ENCODE results near the gene FASN. TPM values are rescaled to one million over a fixed set of nuclear protein-coding genes. Genes with fewer than 3 reads are reported as not detected.

Gene FASN
- total and polyA plus RNA-seq, 2 of the 13 experiments (the other 11 are each of a cell fraction or from before 2014, with no cell fraction given) = 51.7 to 101 TPM

DNA sequence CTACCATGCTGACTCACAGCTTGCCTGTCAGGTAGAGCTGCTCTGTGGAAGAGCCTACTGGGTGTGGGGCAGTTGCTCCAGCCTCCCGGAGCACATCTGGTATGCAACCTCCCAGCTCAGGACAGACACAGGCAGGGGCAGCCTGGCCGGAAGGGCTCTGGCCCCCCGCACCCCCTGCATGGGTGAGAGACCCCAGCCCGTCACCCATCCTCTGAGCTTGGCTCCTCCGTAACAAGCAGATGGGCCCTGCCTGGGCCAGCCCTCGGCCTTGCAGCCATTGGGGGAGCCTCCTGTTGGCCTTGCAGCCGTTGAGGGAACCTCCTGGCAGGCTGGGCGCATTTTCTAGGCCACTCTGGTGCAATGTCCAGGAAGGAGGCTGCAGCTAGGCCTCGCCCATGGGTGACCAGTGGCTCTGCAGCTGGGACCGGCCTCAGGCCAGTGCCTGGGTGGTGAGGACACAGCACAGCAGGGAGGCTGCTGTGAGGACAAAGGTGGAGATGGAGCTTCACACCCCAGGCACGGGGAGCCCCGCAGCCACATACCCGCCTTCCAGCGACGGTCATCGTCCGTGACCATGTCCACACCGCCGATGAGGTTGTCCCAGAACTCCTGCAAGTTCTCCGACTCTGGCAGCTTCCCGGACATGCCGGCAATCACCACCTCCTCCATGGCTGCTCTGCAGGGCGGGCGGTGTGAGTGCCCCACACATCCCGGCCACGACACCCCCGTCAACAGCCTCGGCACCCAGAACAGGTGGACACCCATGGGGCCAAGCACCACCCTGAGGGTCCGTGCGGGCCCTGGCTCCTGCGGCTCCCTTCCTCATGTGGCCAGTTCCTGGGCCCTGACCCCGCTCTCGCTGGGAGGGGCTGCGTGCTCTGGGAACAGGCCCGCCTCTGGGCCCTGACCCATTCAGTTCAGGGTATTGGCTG is 2.0 kb downstream of the FASN start (continued):
- TF ChIP-seq, protein P1, sequence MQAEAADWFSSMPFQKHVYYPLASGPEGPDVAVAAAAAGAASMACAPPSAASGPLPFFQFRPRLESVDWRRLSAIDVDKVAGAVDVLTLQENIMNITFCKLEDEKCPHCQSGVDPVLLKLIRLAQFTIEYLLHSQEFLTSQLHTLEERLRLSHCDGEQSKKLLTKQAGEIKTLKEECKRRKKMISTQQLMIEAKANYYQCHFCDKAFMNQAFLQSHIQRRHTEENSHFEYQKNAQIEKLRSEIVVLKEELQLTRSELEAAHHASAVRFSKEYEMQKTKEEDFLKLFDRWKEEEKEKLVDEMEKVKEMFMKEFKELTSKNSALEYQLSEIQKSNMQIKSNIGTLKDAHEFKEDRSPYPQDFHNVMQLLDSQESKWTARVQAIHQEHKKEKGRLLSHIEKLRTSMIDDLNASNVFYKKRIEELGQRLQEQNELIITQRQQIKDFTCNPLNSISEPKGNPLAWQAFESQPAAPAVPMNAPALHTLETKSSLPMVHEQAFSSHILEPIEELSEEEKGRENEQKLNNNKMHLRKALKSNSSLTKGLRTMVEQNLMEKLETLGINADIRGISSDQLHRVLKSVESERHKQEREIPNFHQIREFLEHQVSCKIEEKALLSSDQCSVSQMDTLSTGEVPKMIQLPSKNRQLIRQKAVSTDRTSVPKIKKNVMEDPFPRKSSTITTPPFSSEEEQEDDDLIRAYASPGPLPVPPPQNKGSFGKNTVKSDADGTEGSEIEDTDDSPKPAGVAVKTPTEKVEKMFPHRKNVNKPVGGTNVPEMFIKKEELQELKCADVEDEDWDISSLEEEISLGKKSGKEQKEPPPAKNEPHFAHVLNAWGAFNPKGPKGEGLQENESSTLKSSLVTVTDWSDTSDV (CRISPR knock-in tag; IDR thresholded peaks at IDR 0.05) = no peak
- no peak for TF ChIP-seq ZNF383 (CRISPR knock-in tag; IDR thresholded peaks at IDR 0.05; ENCODE audit: borderline replicate concordance)
- TF ChIP-seq, protein P2, sequence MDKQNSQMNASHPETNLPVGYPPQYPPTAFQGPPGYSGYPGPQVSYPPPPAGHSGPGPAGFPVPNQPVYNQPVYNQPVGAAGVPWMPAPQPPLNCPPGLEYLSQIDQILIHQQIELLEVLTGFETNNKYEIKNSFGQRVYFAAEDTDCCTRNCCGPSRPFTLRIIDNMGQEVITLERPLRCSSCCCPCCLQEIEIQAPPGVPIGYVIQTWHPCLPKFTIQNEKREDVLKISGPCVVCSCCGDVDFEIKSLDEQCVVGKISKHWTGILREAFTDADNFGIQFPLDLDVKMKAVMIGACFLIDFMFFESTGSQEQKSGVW (CRISPR knock-in tag; IDR thresholded peaks at IDR 0.05; ENCODE audit: borderline replicate concordance) = no peak
- TF ChIP-seq ZNF569 (CRISPR knock-in tag; IDR thresholded peaks at IDR 0.05; ENCODE audit: borderline replicate concordance) = no peak
- TF ChIP-seq MBNL3 (CRISPR knock-in tag; conservative IDR thresholded peaks at IDR 0.05) = no peak
- peak; percentile 54; the same call in 1 of the 2 replicates for TF ChIP-seq CAMTA2 (CRISPR knock-in tag; IDR thresholded peaks at IDR 0.05; ENCODE audit: borderline replicate concordance)
- TF ChIP-seq RELA (CRISPR knock-in tag; IDR thresholded peaks at IDR 0.05) = no peak
- TF ChIP-seq ZNF460 (CRISPR knock-in tag; IDR thresholded peaks at IDR 0.05; ENCODE audit: borderline replicate concordance) = no peak
- TF ChIP-seq SIN3B (IDR thresholded peaks at IDR 0.05; ENCODE audit: low read length) = no peak
- TF ChIP-seq ATF4 (CRISPR knock-in tag; IDR thresholded peaks at IDR 0.05) = no peak
- TF ChIP-seq ZNF263 (CRISPR knock-in tag; IDR thresholded peaks at IDR 0.05) = 0 out of 2 replicates have a peak, but pooled peaks have one; percentile 34
- TF ChIP-seq ZNF430 (CRISPR knock-in tag; IDR thresholded peaks at IDR 0.05) = no peak
- no peak for TF ChIP-seq CBX2 (IDR thresholded peaks at IDR 0.05; ENCODE audit: low read depth, low read length)
- no peak for TF ChIP-seq CBX2 (CRISPR knock-in tag; IDR thresholded peaks at IDR 0.05; ENCODE audit: low read depth)
- TF ChIP-seq ZFAT (CRISPR knock-in tag; conservative IDR thresholded peaks at IDR 0.05) = no peak
- TF ChIP-seq BHLHE40 (IDR thresholded peaks at IDR 0.05; ENCODE audit: low read length) = no peak
- TF ChIP-seq WIZ (CRISPR knock-in tag; IDR thresholded peaks at IDR 0.05) = no peak
- TF ChIP-seq, protein P3, sequence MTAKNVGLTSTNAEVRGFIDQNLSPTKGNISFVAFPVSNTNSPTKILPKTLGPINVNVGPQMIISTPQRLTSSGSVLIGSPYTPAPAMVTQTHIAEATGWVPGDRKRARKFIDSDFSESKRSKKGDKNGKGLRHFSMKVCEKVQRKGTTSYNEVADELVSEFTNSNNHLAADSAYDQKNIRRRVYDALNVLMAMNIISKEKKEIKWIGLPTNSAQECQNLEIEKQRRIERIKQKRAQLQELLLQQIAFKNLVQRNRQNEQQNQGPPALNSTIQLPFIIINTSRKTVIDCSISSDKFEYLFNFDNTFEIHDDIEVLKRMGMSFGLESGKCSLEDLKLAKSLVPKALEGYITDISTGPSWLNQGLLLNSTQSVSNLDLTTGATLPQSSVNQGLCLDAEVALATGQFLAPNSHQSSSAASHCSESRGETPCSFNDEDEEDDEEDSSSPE (CRISPR knock-in tag; IDR thresholded peaks at IDR 0.05) = no peak
- no peak for TF ChIP-seq KDM3A (CRISPR knock-in tag; IDR thresholded peaks at IDR 0.05; ENCODE audit: low read depth)
- TF ChIP-seq ZMYM3 (CRISPR knock-in tag; IDR thresholded peaks at IDR 0.05) = no peak
- no peak for TF ChIP-seq ELF3 (CRISPR knock-in tag; IDR thresholded peaks at IDR 0.05)
- no peak for TF ChIP-seq MAF1 (CRISPR knock-in tag; IDR thresholded peaks at IDR 0.05; ENCODE audit: borderline replicate concordance)
- TF ChIP-seq EHMT2 (IDR thresholded peaks at IDR 0.05; ENCODE audit: borderline replicate concordance, low read depth, low read length) = no peak
- TF ChIP-seq ZNF713 (CRISPR knock-in tag; IDR thresholded peaks at IDR 0.05) = no peak

Data from HepG2 (cell line).